ENCODE measurements around the gene MTFR1L.

DNA sequence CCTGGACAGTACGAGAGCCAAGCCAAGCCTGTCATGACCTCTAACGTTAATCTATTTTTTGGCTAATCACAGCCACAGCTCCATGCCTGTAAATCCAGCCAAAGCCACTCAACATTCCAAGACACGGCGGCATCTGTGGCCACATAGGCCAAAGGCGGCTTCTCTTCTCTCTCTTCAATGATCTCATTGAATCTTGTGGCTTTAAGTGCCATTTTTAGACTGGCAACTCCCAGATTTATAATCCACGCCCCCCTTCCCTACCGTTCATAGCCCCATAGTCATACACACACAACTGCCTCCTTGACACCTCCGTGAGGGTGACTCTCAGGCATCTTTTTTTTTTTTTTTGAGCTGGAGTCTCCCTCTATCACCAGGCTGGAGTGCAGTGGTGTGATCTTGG lies 25.4 kb upstream of the MTFR1L start:
- TF ChIP-seq ZC3H11A (IDR thresholded peaks at IDR 0.05; ENCODE audit: low read depth, low read length) (no peak), MTF1 (CRISPR knock-in tag; IDR thresholded peaks at IDR 0.05; ENCODE audit: borderline replicate concordance) (no peak), TRIM24 (IDR thresholded peaks at IDR 0.05) (no peak), MCM7 (IDR thresholded peaks at IDR 0.05) (no peak), SMAD1 (IDR thresholded peaks at IDR 0.05; ENCODE audit: low read depth, low read length, partially characterized antibody) (no peak), BHLHE40 (IDR thresholded peaks at IDR 0.05; ENCODE audit: low read length) (no peak), EZH2 (IDR thresholded peaks at IDR 0.05; ENCODE audit: borderline replicate concordance, low read depth, low read length) (no peak), PHF8 (IDR thresholded peaks at IDR 0.05; ENCODE audit: borderline replicate concordance, low read length) (no peak), EP300 (IDR thresholded peaks at IDR 0.05; ENCODE audit: low read length) (no peak), YY1 (IDR thresholded peaks at IDR 0.05; ENCODE audit: borderline replicate concordance in 1 of 3, control insufficient read depth in 1 of 3, extremely low read depth in 1 of 3, insufficient read depth in 3 of 3, insufficient read length in 1 of 3, insufficient replicate concordance in 2 of 3, low read depth in 1 of 3, low read length in 2 of 3) (no peak), FOXK2 (conservative IDR thresholded peaks at IDR 0.05 in 1 of 2, IDR thresholded peaks at IDR 0.05 in 1 of 2; ENCODE audit: low read depth in 2 of 2) (no peak), ARID1B (IDR thresholded peaks at IDR 0.05) (no peak)
- TF ChIP-seq, protein P1, sequence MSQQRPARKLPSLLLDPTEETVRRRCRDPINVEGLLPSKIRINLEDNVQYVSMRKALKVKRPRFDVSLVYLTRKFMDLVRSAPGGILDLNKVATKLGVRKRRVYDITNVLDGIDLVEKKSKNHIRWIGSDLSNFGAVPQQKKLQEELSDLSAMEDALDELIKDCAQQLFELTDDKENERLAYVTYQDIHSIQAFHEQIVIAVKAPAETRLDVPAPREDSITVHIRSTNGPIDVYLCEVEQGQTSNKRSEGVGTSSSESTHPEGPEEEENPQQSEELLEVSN (IDR thresholded peaks at IDR 0.05; ENCODE audit: borderline replicate concordance in 1 of 2, extremely low read depth in 1 of 2, insufficient read depth in 1 of 2, insufficient read length in 1 of 2, low read depth in 1 of 2, low read length in 1 of 2, poor library complexity in 1 of 2, severe bottlenecking in 1 of 2): no peak
- TF ChIP-seq, protein P2, sequence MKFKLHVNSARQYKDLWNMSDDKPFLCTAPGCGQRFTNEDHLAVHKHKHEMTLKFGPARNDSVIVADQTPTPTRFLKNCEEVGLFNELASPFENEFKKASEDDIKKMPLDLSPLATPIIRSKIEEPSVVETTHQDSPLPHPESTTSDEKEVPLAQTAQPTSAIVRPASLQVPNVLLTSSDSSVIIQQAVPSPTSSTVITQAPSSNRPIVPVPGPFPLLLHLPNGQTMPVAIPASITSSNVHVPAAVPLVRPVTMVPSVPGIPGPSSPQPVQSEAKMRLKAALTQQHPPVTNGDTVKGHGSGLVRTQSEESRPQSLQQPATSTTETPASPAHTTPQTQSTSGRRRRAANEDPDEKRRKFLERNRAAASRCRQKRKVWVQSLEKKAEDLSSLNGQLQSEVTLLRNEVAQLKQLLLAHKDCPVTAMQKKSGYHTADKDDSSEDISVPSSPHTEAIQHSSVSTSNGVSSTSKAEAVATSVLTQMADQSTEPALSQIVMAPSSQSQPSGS (CRISPR knock-in tag; IDR thresholded peaks at IDR 0.05): no peak
